ENCODE results near the gene IZUMO4.
A peak's percentile ranks its signal among the peaks of the same experiment; 100 is the strongest.

The IZUMO4 gene, protein sequence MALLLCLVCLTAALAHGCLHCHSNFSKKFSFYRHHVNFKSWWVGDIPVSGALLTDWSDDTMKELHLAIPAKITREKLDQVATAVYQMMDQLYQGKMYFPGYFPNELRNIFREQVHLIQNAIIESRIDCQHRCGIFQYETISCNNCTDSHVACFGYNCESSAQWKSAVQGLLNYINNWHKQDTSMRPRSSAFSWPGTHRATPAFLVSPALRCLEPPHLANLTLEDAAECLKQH

DNA sequence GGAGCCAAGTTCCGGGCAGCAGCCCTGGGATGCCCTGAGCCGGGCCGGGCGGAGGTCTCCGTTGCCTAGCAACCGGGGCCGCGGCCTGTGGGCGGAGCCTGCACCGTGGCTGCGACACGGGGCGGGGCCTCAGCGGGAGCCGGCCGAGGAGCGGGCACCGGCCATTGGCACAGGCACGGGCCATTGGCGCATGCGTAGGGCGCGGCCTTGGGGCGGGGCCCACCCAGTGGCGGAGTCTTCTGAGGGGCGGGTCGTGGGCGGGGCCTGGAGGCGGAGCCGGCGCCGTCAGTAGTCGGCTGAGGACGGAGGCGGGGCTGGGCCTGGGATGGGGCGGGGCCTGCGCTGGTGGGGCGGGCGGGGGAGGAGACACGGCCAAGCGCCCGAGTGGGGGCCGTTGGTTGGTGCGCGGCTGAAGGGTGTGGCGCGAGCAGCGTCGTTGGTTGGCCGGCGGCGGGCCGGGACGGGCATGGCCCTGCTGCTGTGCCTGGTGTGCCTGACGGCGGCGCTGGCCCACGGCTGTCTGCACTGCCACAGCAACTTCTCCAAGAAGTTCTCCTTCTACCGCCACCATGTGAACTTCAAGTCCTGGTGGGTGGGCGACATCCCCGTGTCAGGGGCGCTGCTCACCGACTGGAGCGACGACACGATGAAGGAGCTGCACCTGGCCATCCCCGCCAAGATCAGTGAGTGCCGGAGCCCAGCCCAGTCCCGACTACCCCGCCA lies at the start of gene IZUMO4:
Gene IZUMO4 (plus strand): TSS at position 436 of the 723 bp plus-strand sequence. CDS start 31 bp downstream, at position 467.
- peak; percentile 99 for DNase-seq

GRCh38 chr19:2047076-2047448 lies 49.7 kb upstream of the IZUMO4 start:
- no peak for DNase-seq

DNA sequence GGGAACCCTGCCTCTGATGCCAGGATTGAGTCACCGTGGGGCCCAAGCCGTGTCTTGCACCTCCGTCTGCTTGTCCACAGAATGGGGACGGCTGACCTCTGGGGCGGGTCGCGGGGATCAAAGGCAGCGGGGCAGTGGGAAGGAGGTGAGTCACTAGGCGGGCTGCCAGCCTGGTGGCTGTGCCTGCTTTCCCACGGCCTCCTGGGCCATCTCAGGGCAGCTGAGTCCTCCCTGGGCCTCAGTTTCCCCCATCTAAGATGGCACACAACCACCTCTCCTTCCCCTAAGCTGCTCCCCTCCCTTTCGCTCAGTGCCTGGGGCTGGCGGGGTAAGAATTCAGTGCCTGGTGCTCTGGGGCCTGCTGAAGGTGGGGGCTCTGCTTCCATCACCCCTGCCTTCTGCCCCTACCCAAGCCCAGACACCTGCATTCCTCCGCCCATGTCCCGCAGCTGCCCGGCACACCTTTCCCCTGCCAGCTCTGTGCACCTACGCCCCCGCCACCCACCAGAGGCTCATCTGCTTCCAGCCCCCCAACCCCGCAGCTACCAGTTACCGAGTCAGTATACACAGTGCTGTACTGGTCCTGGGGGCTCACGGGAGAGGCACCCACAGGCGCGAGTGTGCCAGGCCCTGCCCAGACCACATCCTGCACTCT lies 49.1 kb upstream of the IZUMO4 start:
- no peak for DNase-seq

GRCh38 chr19:2048104-2048958 lies 48.4 kb upstream of the IZUMO4 start:
- no peak for DNase-seq

- DNase-seq = no peak
These were observed 47.6 kb upstream of the IZUMO4 start for GRCh38 chr19:2048959-2049740.

DNA sequence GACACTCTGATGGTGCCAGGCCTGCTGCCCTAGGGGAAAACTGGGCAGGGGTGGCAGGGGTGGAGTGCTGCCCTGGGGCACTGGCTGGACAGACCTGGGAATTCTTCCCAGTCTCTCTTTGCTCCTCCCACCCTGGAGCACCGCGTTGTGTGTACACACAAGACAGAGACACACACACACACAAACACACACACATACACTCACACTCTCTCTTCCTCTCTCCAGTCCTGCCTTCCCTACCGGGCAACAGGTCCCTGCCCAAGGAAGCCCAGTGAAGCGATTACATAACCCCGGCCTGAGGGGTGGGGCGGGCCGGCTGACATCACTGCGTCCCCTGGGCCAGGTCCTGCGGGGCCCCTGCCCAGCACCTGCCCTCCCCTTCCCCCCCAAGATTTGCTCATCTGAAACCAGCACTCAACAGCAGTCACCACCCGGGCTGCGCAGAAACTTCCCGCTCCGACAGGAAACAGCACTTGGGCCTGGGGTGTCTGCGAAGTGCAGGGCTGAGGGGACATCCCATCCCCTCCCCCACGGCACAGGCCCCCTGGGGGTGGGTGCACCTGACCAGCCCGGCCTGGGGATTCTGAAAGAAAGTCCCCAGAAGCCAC lies 46.9 kb upstream of the IZUMO4 start:
- no peak for DNase-seq

GRCh38 chr19:2050349-2050990 lies 46.2 kb upstream of the IZUMO4 start:
- no peak for DNase-seq

DNA sequence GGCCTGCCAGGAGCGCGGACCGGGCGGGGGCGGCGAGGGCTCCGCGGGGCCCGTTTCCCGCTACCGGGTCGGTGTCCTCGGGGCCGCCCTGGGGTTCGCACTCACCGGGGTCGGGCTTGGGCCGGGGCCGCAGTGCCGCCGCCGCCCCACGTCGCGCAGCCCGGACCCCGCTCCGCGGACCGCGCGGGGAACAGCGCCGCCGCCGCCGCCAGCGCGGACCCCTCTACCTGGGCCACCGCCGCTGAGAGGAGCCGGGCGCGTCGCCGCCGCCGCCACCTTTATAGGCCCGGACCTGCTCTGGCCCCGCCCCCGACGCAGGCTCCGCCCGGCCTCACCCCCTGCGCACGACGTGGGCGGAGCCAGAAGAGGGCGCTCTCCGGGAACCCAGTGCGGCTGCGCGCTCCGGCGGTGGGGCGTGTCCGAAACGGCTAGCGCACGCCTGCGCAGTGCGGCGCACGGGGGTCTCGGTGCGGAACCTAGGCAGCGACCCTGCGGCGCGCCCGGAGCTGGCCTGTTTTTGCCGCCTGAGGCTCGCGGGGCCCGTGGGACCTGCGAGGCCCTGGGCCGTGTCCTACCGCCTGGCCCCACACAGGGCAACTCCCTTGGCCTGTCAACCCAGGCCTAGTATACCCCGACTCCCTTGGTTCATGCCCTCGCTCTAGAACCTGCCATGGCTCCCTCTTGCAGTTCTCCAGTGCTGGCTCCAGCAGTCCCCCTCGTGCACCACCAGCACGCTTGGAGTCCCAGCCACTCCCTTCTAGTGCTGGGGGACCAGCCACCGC lies 45.5 kb upstream of the IZUMO4 start, which contains the start of gene MKNK2:
Gene MKNK2 (minus strand): TSS at position 254 of the 782 bp plus-strand sequence. CDS start 393 bp downstream, outside the sequence.
- DNase-seq = peak; percentile 79

GRCh38 chr19:2051773-2052704 lies 44.7 kb upstream of the IZUMO4 start:
- no peak for DNase-seq

- DNase-seq = no peak
These were observed 42.9 kb upstream of the IZUMO4 start for GRCh38 chr19:2053601-2054389.

- no peak for DNase-seq
These were observed 42.0 kb upstream of the IZUMO4 start for GRCh38 chr19:2054763-2055162.

- DNase-seq = no peak
These were observed 40.5 kb upstream of the IZUMO4 start for GRCh38 chr19:2055931-2056836.

DNA sequence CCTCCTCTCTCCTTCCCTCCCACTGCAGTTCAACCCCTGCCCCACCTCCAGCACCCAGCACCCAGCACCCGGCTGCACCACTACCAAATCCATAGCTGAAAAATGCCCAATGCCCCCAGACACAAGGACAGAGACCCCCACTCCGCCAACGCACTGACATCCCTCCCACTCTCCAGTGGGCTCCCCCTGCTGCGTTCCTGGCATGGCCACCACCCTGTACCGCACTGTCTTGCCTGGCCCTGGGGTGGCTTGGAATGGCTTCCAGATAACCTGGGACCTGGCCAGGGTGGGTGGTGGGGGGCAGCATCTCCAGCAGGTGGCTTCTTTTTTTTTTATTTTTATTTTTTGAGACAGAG lies 39.9 kb upstream of the IZUMO4 start:
- DNase-seq = no peak

DNA sequence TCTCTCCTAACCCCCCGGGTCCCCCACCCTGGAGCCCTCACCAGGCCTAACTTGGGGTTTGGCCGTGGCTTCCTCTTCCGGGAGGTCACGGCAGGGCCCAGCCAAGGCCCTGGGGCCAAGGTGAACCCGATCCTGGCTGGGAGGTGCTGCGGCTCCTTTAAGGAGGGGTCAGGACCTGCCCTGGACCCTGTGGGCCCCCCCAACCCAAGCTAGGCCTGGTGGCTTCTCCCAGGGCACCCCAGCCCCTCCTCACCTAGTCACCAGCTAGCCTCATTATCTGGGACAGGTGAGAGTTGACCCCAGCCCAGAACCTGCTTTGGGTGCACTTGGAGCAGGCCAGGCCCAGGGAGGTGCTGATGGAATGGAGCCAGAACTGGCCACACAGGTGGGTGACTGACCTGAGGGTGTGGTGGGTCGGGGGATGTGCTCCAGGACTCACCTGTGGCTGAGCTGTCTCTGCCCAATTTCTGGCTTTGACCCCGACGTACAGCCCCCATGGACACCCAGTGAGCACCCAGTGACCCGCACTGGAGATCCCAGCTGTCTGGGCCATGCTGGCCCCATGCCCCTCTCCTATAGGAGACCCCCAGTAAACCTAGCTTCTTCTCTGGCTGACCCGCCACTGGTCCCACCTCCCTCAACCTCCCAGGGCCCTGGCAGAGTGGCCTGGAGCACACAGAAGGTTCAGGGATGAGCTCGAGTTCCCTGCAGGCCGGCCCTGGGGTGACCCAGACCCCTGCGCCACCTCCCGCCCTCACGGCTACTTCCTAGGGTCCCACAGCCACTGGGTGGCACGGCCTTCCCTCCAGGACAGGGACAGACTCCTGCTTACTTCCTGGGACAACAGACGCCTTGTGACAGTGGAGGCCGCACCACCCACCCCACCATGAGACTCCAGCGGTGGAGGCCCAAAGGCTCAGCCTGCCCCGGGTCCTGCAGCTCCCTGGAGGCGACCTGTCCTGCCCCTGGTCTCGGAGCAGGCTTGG lies 38.9 kb upstream of the IZUMO4 start:
- no peak for DNase-seq

DNA sequence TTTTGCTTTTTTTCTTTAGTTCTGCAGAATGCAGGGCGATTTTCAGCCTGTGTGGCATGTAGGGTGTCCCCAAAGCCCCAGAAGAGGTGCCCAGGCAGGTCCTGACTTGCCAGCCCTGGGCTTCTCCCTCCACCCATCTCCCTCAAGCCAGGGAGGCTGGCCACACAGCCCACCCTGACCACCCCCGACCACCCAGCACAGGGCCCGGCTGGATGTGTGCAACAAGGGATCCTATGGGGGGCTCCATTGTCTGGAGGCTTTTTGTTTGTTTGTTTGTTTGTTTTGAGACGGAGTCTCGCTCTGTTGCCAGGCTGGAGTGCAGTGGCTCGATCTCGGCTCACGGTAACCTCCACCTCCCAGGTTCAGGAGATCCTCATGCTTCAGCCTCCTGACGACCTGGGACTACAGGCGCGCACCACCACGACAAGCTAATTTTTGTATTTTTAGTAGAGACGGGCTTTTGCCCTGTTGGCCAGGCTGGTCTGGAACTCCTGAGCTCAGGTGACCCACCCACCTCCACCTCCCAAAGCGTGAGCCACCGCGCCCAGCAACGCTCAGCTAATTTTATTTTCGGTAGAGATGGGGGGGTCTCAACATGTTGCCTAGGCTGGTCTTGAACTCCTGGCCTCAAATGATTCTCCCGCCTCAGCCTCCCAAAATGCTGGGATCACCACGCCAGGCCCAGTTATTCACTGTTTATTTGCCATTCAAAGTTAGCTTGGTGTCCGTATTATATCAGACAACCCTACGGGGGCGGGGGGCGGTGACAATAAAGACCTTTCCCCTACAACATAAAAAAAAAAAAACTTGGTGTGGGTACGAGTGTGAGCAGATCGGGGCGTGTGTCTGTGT lies 37.9 kb upstream of the IZUMO4 start:
- no peak for DNase-seq
